A549 treated with ZK216348 at 1 μM for 4 hours (cell line): ENCODE measurements around the gene TSPAN6. TPM values are rescaled to one million over a fixed set of nuclear protein-coding genes. Genes with fewer than 3 reads are reported as not detected.

ENCODE experiments used
- total RNA-seq: library from RNA; stranded (reverse); fragments of 200-300 nt; extraction: Qiagen RNA extraction; gene quantifications from 5 replicates; pipeline ENCODE4 v1.2.3, GENCODE V29; 2022; ENCODE audit warnings: low read depth

The TSPAN6 gene, protein sequence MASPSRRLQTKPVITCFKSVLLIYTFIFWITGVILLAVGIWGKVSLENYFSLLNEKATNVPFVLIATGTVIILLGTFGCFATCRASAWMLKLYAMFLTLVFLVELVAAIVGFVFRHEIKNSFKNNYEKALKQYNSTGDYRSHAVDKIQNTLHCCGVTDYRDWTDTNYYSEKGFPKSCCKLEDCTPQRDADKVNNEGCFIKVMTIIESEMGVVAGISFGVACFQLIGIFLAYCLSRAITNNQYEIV
- total RNA-seq = 32.1 to 46.5 TPM (median 38.3 TPM) in 5 replicates

DNA sequence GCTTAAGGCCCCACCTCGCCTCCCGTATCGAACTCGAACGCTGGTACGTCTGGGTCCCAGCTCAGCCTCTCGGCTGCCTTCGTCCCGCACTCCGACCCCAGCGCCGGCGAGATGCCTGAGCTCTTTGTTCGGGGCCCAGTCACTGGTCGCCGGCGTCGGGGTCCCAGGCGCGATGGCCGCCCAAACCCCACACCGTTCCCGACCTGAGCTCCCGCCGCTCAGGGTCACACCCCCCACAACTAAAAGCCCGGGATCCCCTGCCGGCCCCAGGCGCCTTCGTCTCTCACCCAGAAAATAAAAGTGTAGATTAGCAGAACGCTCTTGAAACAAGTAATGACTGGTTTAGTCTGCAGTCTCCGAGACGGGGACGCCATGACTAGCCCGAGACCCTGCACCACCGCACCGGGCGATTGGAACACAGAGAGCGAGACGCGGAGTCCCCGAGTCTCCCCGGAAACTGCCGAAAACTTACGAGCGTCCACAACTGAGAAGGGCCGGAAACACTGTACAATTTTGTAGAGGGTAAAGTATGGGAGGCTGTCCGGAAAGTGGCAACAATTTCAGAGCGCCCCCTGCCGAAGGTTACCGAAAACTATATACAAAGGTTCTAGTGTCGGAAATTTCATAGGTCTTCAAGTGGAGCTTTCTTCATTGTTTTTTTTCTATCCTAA, at the start of gene TSPAN6:
TSPAN6 (minus strand) TSS at position 486 of the 671 bp plus-strand sequence; CDS start at position 374, 112 bp downstream.

GRCh38 chrX:100643956-100644860, 7.6 kb upstream of the TSPAN6 start, which contains the start of gene SRPX2:
Gene SRPX2, plus strand, starts transcription at chrX:100644199. Its CDS starts 2,124 bp downstream, at chrX:100646323.

DNA sequence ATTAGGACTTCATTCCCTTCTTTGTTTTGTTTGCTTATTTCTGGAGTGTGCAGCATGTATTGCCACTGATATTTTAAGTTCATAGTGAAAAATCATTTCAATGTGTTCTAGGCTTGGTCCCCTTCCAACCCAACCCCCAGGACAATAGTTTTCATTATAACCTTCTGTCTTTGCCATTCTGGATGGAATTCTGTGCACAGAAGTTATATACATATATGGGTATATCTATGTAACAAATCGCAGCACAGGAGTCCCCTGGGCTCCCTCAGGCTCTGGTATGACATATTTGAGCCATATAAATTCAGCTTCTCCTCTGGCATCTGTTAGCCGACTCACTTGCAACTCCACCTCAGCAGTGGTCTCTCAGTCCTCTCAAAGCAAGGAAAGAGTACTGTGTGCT, 52.0 kb downstream of the TSPAN6 start, which contains the start of gene TNMD:
TNMD (plus strand) TSS at position 326 of the 400 bp plus-strand sequence. CDS start 83 bp downstream, outside the sequence.

Other genes starting within 250 kb of the TSPAN6 start
- gene PCDH19, start 226.5 kb downstream of the TSPAN6 start, total RNA-seq = 0.02 to 0.06 TPM (median 0.04 TPM) in 3 of 5 replicates, not detected in the others
- gene TNMD, start 51.9 kb downstream of the TSPAN6 start, total RNA-seq = not detected in 5 replicates
- 2.4 to 5.3 TPM (median 3.3 TPM) in 5 replicates for gene SRPX2, start 7.4 kb upstream of the TSPAN6 start, total RNA-seq
- 1.6 to 3.6 TPM (median 2.8 TPM) in 5 replicates for gene SYTL4, start 95.3 kb upstream of the TSPAN6 start, total RNA-seq
- 30.7 to 32.2 TPM (median 31.9 TPM) in 5 replicates for gene CSTF2, start 183.6 kb upstream of the TSPAN6 start, total RNA-seq
- gene NOX1, start 237.6 kb upstream of the TSPAN6 start, total RNA-seq = 0.11 to 0.20 TPM in 2 of 5 replicates, not detected in the others